Activated CD8-positive, alpha-beta memory T cell treated with anti-CD3 and anti-CD28 coated beads, Interleukin-2, amount 50 U/mL, for 1 hour (primary cell): ENCODE results near the gene CELF2.
"Not testable (repeated sequence)": the region's sequence is repeated elsewhere in the genome, so short reads cannot be mapped to it uniquely, and the experiment has no call there.

Source experiments
- DNase-seq: peaks from one replicate; pipeline ENCODE4 v3.0.0-alpha.2; 2020; ENCODE audit errors: extremely low read depth

CELF2 gene

GRCh38 chr10:11173042-11173441 is 155.4 kb downstream of the CELF2 start:
- DNase-seq: no peak

- DNase-seq: no peak
Observed at GRCh38 chr10:11175823-11176243, 158.2 kb downstream of the CELF2 start.

- no peak for DNase-seq
Observed at GRCh38 chr10:11176746-11177145, 159.1 kb downstream of the CELF2 start.

GRCh38 chr10:11177381-11177780 is 159.7 kb downstream of the CELF2 start:
- DNase-seq: no peak

DNA sequence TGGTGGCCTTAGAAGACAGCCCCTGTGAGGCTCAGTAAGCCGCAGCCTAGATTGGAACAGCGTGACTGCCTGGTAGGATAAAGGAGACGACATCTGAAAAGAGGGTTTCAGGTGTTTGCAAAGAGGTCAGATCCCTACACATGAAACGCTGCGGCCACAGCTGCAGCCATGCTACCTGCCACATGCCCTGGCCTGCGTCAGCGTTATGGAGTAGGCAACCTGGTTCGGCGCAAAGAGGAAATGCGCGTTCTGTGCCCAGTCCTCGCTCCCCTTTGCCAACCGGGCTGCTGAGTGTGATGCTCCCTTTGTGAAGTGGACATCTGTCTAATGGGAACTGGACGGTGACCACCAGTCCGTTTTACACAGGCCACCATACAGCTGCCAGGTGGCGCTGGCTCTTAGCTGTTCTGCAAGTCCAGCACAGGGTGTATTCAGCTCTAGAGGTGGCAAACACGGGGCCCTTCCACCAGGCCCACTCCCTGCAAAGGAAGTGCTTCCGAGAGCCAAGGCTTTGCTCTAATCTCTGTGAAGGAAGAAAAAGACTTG is 160.3 kb downstream of the CELF2 start:
- DNase-seq: no peak

DNA sequence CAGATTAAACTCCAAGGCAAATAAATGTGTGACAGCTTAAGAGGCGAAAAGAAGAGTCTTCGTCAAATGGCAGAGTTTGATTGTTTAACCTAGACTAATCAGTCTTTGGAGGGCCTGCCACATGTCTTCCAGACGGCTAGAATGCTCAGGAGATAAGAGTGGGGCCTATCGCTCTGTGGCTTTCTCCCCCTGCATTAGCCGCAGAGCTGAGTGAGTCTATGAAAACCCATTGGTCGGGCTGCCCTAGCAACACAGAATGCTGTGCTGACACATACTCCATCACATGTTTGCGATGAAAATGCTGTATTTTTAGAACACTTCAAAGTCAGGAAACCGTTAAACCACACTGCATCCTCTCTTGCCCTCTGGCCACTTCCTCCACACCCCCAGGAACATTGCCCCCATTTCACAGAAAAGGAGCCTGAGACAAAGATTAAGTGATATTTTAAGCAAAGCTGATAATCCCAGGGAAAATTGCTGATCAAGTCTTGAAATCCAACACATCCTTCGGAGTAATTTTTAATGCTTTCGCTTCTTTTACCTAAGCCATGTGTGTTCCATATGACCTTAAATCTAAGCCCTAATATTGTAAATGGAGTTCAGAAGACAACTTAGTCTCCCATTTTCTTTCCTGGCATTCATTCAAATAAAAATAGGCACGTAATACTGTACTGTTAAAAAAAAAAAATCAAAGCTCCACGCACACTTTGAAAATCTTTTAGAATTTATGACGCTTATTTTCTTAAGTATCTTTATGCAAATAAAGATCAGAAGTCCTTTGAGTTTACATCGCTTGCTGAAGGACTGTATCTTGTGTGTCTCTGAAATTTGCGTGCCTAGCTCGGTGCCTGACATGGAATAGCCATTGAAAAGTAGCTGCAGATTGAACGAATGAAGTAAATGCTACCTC is 161.2 kb downstream of the CELF2 start:
- DNase-seq: peak; percentile 85

DNA sequence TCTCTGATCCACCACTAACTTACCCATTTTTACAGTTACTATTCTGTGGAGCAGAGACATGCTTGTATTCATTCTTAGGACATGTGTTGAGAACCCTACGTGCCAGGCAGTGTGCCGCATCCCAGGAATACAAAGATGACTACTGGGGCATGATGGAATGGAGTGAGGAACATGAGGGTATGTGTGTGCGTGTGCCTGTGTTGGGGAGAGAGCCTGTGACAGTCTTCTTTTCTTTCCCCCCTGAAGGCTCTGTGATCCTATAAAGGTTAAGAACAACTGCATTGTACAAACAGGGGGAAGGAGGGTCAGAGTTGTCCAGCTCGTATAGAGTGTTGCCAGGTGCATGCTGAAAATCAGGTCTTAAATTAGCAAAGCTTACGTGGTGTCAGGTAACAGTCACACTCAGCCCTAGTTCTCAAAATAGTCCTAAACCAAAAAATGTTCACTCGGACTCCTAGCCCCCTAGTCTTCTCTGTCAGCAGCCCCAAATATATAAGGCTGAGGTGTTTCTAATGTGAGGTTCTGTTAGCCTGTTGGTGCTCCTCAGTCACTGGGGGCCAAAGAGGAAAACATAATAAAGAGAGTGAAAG is 161.9 kb downstream of the CELF2 start:
- DNase-seq: no peak

GRCh38 chr10:11180228-11180627 is 162.6 kb downstream of the CELF2 start:
- peak; percentile 51 for DNase-seq

DNA sequence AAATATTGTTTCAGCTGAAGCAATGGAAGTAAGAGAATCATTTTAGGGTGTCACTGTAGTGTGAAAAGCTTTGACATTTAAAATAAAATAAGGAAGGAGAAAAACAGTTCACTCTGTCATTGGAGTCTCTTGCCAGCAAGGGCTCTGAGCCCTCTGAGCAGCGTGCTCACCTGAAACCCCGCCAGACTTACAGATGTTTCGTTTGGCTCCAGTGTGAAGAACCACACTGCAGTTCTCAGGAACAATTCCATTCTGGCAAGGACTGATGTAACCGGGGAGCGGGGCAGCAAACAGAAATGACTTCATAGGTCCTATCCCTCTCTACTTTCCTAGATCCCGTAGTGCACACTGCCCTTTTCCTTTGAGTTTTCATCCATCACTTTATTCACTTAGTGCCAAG is 164.3 kb downstream of the CELF2 start:
- DNase-seq: no peak

DNA sequence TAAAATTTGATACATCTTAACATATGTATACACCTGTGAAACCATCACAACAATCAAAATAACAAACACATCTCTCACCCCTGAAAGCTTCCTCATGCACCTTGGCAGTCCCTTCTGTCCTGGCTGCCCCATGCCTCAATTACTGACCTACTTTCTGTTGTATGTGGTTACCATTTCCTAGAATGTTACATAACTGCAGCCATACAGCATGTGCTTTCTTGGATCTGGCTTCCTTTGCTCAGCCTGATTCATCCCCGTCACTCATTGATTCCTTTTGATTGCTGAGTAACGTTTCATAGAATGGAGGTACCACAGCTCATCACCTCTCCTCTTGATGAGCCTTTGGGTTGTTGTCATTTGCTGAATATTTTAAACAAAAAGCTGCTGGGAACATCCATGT is 165.3 kb downstream of the CELF2 start:
- no peak for DNase-seq

- no peak for DNase-seq
Observed at GRCh38 chr10:11184093-11184492, 166.4 kb downstream of the CELF2 start.

DNA sequence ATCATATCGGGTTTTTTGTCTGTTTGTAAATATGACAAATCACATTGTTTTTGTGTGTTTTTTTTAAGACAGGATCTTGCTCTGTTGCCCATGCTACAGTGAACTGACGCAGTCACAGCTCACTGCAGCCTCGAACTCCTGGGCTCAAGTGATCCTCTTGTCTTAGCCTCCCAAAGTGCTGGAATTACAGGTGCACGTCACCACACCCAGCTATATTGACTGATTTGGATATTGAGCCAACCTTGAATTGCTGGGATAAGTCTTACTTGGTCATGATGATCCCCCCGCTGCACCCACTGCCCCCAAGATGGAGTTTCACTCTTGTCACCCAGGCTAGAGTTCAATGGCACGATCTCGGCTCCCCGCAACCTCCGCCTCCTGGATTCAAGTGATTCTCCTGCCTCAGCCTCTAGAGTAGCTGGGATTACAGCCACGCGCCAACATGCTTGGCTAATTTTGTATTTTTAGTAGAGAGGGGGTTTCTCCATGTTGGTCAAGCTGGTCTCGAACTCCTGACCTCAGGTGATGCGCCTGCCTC is 167.5 kb downstream of the CELF2 start:
- not testable (repeated sequence) for DNase-seq

GRCh38 chr10:11186374-11186773 is 168.7 kb downstream of the CELF2 start:
- no peak for DNase-seq

GRCh38 chr10:11189582-11190376 is 172.1 kb downstream of the CELF2 start:
- DNase-seq: no peak

DNA sequence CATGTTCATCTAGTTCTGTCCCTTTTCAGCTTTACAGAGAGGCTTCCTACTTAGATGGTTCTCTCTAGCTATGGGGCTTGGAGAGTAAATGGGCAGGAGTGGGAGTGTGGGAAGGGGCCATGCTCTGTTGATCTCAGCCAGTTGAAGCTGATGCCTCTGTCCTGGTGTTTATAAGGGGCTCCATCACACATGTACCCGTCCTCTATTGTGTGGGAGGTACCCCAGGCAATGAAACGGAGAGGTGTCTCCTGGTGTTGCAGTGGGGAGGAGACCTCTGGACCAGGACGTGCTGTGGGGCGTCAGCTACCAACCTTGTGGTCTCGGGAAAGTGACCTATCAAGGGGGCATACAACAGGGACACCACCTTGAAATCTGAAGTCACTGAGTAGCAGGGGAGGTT is 173.5 kb downstream of the CELF2 start:
- no peak for DNase-seq

- DNase-seq: no peak
Observed at GRCh38 chr10:11191678-11192077, 174.0 kb downstream of the CELF2 start.

- DNase-seq: no peak
Observed at GRCh38 chr10:11192304-11193000, 174.8 kb downstream of the CELF2 start.

DNA sequence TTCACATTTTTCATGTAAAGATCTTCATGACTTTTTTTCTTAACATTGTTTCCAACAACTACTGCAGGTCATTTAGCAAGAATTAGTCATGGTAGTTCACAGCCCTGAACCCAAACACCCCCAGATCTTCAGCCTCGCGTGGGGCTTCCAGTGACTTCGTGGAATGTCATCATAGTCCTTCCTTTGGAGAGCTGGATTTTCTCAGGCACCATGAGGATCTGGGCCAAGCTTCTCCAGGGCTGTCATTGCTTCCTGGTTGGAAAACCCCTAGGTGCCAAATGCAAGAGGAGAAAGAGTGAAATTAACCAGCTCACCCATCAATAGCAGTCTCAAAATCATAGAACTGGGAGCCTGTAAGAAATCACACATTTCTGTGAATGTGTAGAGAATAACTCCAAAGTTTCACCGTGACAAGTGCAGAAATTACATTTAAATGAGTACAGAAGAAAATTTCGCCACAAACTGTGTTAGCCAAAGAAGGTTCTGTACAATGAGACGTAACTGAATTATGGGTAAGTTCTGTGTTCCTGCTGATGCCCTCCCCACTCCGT is 175.4 kb downstream of the CELF2 start:
- no peak for DNase-seq

DNA sequence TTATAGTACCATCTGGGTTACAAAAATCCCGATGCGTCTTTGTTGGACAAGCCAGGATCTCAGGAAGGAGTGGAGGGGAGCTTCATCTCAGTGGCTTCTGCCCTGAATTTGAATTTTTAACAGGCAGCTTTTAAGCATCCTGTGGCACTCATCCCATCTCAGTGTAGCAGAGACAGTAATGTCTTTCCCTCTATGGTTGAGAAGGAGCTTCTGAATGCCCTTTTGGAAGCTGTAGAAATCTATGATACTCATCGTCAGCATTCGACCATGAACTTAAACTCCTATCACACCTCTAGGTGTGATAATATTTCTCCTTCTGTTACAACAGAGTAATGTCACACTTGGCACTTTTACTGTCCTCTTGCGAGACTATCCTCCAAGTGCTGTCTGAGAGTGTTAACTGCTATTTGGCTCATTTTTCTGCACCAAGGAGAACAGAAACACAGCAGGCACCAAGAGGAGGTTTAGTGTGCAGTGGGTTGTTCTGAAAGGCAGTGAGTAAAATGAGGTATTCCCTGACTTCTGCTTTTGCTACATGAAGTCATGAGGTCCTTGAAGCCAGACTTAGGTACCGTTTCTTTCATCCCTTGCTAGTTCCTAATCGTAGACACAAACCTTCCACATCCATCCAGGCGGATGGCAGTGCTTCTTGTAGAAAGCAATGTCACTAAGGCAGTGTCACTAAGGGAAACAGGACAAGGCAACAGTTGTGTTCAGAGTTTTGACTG is 177.4 kb downstream of the CELF2 start:
- DNase-seq: no peak

GRCh38 chr10:11195623-11196022 is 178.0 kb downstream of the CELF2 start:
- DNase-seq: no peak
